Posterior cingulate gyrus (tissue), 11 donors: Measurements from ENCODE around the gene EFR3B.

Experiments
- DNase-seq, 10 donors: peaks; one replicate each; pipeline versions ENCODE4 v3.0.0 to v3.0.0-alpha.2; 2020 to 2021; ENCODE audit warnings: mixed read lengths in 3 of 10
- intact Hi-C: fragments of 100-400 bp; cut with DNase I; formaldehyde crosslinking; loops from one replicate; pipeline ENCODE4 v1.15.1; 2023

The EFR3B gene

GRCh38 chr2:25065768-25066167, 23.9 kb downstream of the EFR3B start:
- intact Hi-C loops = loop anchor here (5.0 kb wide), 1 partner anchor 62 kb away; no protein-coding TSS in a partner anchor
- peak in 1 of 10 donors; percentile 70 for DNase-seq

- no peak for DNase-seq
- intact Hi-C loops = loop anchor here (5.0 kb wide), 1 partner anchor 61 kb away; no protein-coding TSS in a partner anchor
These were observed 24.6 kb downstream of the EFR3B start for GRCh38 chr2:25066455-25066854.

DNA sequence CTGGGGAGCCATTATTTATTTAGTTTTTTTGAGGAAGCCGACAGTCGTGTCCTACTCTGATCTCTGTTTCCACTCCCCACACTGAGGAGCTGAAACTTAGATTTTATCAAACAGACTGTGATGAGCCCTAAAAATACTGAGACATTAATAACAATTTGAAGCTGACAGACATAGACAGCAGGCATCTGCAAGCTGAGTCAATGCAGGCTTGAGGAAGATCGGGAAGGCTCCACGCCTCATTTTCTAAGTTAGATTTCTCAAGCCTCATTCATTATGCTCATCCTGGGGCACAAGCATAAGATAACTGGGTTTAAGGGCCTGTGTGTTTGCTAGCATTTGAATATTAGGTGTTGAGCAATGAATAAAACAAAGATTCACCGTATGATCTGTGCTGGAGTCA, 26.3 kb downstream of the EFR3B start:
- intact Hi-C loops = loop anchor here (5.0 kb wide), 1 partner anchor 59 kb away; no protein-coding TSS in a partner anchor
- no peak for DNase-seq

GRCh38 chr2:25071966-25072365, 30.1 kb downstream of the EFR3B start:
- DNase-seq = peak in 8 of 10 donors; percentile 43 to 94 (median 68)
- intact Hi-C loops = no loop called here

DNA sequence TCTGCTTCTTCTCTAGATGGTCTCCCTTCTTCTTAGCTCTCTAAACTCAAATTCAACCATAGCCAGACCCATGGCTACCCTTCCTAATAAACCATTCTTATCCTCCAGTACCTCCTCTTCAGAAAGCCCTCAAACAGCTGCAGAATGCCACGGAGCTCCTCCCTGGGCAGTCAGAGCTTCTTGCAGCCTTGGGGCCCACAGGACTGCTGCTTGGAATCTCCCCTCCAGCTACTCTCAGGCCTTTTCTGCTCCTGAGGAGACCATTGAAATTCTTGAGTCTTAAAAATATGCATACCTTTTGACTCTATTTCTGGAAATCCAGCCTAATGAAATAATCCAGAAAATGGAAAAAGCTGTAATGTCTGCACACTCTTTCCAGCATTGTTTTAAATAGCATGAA, 30.7 kb downstream of the EFR3B start:
- intact Hi-C loops = no loop called here

GRCh38 chr2:25073025-25073424, 31.1 kb downstream of the EFR3B start:
- no peak for DNase-seq

More for the DNA sequence above, 30.7 kb downstream of the EFR3B start:
- peak in 1 of 10 donors; percentile 31 for DNase-seq

GRCh38 chr2:25073914-25074313, 32.0 kb downstream of the EFR3B start:
- DNase-seq = no peak
- intact Hi-C loops = no loop called here

More at GRCh38 chr2:25073025-25073424, 31.1 kb downstream of the EFR3B start:
- intact Hi-C loops = no loop called here

DNA sequence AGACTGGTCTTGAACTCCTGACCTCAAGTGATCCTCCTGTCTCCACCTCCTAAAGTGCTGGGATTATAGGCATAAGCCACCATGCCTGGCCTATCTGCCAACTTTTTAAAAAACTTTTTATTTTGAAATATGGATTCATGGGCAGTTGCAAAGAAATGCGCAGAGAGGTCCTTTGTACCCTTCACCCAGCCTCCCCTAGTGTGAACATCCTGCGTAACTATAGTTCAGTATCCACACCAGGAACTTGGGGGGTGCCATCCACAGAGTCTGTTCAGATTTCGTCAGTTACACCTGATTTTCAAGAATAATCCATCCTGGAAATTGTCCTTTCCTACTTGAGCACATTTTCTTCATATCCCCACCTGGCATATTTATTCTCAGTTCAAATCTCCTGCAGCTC, 33.0 kb downstream of the EFR3B start:
- intact Hi-C loops = no loop called here

GRCh38 chr2:25076749-25077148, 34.9 kb downstream of the EFR3B start:
- intact Hi-C loops = no loop called here
- DNase-seq = no peak

More for the DNA sequence above, 33.0 kb downstream of the EFR3B start:
- no peak for DNase-seq

- DNase-seq = no peak
- intact Hi-C loops = no loop called here
These were observed 35.9 kb downstream of the EFR3B start for GRCh38 chr2:25077789-25078169.

DNA sequence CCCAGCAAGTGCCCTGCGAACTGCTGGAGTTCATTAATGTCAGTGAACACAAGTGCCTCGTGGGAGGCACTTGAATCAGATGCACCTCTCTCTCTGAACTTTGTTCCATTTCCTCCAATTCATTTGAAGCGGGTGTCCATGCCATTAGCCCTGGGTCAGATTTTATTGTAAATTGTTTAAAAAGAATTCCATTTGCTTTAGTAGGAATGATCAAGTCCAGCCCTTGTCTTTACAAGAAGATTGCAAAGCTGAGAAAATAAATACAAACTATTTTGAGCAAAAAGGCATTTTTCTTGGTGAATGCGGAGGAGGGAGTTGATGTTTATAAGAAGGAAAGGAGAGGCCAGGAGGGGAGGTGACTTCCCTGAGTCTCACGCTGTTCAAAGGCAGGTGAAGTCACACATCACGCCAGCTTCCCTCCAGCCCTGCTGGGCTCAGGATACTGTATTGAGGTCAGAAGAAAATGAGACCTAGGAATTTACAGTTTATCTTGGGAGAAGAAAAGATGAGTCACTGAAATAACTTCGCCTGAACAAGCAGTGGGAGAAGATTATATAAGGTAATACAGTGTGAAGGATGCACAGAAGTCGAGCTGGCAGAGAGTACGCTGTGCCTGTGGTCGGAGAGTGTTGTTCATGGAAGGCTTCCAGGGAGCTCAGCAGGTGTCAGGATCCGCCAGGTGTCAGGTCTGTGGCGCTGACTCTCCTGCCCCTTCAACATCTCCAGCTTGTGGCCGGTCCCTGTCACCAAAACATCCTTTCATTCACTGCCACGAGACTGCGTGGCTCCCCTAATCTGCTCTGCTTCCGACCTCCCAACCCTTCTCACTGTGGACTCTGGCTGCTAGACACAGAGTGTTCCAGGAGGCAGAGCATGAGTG, 36.5 kb downstream of the EFR3B start:
- intact Hi-C loops = no loop called here
- peak in 1 of 10 donors; percentile 84 for DNase-seq

GRCh38 chr2:25079050-25079635, 37.3 kb downstream of the EFR3B start:
- intact Hi-C loops = no loop called here
- no peak for DNase-seq

- peak in 1 of 10 donors; percentile 65 for DNase-seq
- intact Hi-C loops = no loop called here
These were observed 39.4 kb downstream of the EFR3B start for GRCh38 chr2:25081237-25081790.

- intact Hi-C loops = no loop called here
These were observed 40.2 kb downstream of the EFR3B start for GRCh38 chr2:25082002-25082622.

DNA sequence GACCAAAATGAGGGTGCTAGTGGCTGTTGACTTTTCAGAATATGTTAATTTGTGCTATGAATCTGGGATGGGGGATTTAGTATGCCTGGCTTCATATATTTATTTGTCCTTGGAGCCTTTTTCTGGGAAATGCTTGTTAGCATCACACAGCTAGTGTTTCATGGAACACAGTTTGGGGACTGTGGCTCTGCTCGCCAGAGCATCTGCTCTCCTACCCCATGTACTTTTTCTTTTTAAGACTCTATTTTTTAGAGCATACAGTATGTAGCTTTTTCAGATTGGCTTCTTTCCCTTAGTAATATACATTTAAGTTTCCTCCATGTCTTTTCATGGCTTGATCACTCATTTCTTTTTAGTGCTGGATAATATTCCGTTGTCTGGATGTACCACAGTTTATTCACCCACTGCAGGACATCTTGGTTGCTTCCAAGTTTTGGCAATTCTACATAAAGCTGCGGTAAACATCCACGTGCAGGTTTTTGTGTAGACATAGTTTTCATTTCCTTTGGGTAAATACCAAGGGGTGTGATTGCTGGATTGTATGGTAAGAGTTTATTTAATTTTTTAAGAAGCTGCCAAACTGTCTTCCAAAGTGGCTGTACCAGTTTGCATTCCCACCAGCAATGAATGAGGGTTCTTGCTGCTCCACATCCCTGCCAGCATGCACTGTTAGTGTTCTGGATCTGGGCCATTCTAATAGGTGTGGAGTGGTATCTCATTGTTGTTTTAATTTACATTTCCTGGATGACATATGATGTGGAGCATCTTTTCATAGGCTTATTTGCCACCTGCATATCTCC, 44.1 kb downstream of the EFR3B start:
- intact Hi-C loops = no loop called here

More at GRCh38 chr2:25082002-25082622, 40.2 kb downstream of the EFR3B start:
- peak in 1 of 10 donors; percentile 41 for DNase-seq

DNA sequence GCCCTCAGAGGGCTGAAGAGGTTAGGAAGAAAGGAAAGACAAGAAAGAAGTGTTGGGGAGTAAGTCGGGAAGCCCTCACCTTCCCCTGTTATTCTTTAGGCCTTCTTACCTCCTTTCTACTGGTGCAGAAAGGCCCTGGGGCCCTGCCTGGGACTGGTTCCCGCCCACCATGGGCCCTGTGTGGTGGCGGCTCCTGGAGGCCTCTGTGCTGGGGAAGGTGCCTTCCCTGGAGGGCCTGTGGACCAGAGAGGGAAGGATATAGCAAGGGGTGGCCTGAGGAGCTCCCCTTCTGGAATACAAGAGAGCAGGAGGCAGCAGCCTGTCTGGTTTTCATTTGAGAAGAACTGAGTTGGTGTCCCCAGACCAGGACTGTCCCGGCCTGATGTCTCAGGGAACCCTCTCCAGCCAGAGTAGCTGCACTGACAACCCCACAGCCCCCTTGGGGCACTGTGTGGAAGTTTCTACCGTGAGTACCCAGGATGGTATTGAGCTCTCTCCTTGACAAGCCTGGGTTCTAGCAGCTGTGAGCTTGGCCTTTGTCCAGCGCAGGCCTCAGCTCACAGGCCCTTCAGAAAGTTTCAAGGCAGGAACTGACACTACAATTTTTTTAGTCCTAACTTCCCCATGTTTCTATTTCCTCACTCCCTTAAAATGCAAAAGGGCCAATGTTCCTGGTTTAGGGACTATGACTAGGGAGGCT, 47.1 kb downstream of the EFR3B start:
- no peak for DNase-seq
- intact Hi-C loops = no loop called here

More for the DNA sequence above, 44.1 kb downstream of the EFR3B start:
- DNase-seq = no peak

DNA sequence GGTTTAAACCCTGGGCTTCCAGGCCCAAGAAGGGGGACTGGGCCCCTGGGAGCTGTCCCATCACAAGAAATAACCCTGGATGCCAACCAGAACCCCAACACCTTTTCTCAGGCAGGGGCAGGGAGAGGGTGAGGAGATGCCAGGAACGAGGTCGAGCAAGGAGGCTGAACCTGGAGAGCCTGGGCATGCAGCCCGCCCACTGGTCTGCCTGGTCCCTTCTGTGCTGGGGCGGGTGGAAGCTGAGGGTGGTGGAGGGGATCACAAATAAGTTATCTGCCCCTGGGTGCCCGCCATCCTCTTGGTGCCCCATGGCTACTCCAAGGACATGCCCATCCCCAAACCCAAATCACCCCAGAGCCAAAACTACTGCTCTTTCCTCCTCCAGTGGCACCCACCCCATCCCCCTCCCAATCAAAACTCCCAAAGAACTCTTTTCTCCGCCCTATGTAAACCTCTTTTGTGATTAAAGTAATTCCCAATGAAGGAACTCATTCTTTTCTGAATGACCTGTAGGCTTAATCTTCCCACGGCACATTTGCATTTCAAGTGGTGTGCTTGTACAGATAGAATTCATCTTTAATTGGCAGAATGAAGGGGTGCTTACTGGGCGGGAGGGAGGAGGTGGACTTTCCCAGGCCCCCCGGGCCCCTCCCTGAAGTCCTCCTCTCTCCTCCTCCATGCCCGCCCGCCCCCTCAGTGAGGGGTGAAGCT, 47.9 kb downstream of the EFR3B start:
- intact Hi-C loops = no loop called here
- peak in 1 of 10 donors; percentile 73 for DNase-seq

GRCh38 chr2:25090801-25091200, 48.9 kb downstream of the EFR3B start:
- no peak for DNase-seq
- intact Hi-C loops = no loop called here

DNA sequence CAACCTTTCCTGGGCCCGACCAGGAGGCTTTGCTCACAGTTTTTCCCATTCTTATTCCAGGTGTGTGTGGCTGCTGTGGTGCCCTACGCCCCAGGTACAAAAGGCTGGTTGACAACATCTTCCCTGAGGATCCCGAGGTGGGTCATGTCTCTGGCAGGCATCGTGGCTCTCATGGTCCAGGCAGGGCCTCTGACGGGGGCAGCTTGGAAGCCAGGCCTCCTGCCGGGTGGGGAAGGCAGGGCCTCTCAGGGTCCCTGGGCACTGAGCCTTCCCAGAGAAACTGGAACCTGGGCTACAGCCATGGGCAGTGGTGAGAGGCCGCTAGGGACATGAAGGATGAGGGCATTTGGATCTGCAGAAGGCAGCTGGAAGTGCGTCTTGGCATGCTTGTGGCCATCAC, 49.4 kb downstream of the EFR3B start:
- intact Hi-C loops = no loop called here

More for the DNA sequence above, 49.4 kb downstream of the EFR3B start:
- no peak for DNase-seq
